Measurements from ENCODE around the gene RNF130.

GRCh38 chr5:180097163-180097894 lies 25.8 kb upstream of the RNF130 start:
- TF ChIP-seq PATZ1 (tag by site-specific recombination; IDR thresholded peaks at IDR 0.05) (no peak), ZNF501 (tag by site-specific recombination; IDR thresholded peaks at IDR 0.05) (no peak), CTCF (tag by site-specific recombination; IDR thresholded peaks at IDR 0.05) (no peak), REPIN1 (tag by site-specific recombination; IDR thresholded peaks at IDR 0.05; ENCODE audit: low read depth) (no peak), YY2 (tag by site-specific recombination; IDR thresholded peaks at IDR 0.05) (no peak), ZNF768 (tag by site-specific recombination; IDR thresholded peaks at IDR 0.05) (no peak), ZNF426 (tag by site-specific recombination; IDR thresholded peaks at IDR 0.05) (no peak)

All from HEK293 (cell line).